PFSK-1 (cell line): ENCODE measurements around the gene CORO2B.

Experiments used
- POLR2AphosphoS5 ChIP-seq: IDR thresholded peaks from 2 replicates; pipeline ENCODE4 v1.6.1; 2012; ENCODE audit warnings: low read depth, mild to moderate bottlenecking, control low read depth, low read length, moderate library complexity
- REST ChIP-seq, 2 experiments: IDR thresholded peaks; 2 replicates each; pipeline versions ENCODE4 v1.6.1 to v1.8.0; 2011 to 2012; ENCODE audit warnings: low read depth in 2 of 2, low read length in 2 of 2, control low read depth in 1 of 2, inconsistent platforms in 1 of 2, mild to moderate bottlenecking in 1 of 2, moderate library complexity in 1 of 2; ENCODE audit not compliant: insufficient read depth in 1 of 2
- SIN3A ChIP-seq: IDR thresholded peaks from 2 replicates; pipeline ENCODE4 v1.6.1; 2012; ENCODE audit warnings: mild to moderate bottlenecking, low read length, moderate library complexity, borderline replicate concordance; ENCODE audit not compliant: insufficient read depth

GRCh38 chr15:68594533-68595259, 15.9 kb downstream of the CORO2B start:
- TF ChIP-seq POLR2AphosphoS5 = no peak
- no peak for TF ChIP-seq REST (IDR thresholded peaks at IDR 0.05; ENCODE audit: insufficient read depth in 1 of 2, low read depth in 2 of 2, low read length in 2 of 2)
- TF ChIP-seq SIN3A = no peak
